ENCODE measurements around the gene G6PC2.
"Not testable (repeated sequence)": the region's sequence is repeated elsewhere in the genome, so short reads cannot be mapped to it uniquely, and the experiment has no call there.

Gene G6PC2

DNA sequence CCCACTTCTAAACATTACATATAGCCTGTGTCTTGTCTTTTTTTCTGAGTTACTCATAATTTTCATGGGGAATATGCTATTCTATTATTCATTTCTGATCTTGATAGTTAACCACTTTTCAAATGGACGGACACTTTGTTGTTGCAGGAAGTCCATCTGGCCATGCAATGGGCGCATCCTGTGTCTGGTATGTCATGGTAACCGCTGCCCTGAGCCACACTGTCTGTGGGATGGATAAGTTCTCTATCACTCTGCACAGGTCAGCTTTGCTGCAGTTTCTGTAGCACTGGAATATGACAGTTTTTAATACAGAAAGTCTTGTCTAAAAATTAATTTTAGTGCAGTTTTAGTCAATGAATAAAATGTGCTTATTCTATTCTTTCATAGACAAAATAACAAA is 3.3 kb downstream of the G6PC2 start:
- no peak for DNase-seq (ENCODE audit: low read depth)

DNA sequence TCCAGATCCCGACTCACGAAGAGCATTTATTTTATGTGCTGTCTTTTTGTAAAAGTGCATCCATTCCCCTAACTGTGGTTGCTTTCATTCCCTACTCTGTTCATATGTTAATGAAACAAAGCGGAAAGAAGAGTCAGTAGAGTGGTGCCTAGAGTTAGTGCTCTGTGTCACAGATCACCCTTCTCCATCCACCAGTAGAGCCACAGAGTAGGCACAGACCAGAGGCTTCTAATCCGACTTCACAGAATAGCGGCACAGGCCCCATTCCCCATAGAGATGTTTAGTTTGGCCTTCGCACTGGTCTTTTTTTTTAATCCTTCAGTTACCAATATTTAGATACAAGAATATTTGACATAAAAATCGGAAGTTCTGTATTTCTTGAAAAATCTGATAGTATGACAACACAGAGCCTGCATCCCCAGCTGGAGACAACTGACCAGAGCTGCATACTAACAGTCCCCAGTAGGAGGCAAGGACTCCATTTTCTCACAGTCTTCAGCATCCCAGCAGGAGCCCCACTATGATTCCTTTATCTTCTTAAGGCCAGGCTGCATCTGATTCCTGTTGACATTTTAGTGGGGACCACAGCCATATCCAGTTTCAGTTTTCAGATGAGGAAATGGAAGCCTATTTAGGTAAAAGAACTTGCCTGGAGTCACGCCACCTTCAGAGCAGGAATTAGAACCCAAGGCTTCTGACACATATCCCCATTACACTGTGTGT is 7.0 kb downstream of the G6PC2 start:
- no peak for DNase-seq (ENCODE audit: low read depth)

DNA sequence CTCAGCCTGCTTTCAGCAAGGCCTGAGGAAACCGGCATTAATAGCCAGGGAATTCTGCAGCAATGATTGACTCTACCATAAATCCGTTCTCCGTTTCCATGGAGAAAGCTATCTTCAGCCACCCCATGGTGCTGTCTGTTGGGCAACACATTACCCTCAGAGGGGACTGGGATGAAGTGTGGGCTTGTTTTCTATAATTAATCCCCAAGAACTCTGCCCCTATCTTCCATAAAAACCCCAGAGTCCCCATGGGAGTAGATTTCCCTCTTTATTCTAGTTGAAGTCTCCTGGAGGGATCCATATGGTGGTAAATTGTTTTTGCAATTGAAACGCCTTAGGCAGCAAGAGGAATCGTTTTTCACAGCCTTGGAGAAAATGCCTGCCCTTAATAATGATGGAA is 9.2 kb downstream of the G6PC2 start:
- no peak for DNase-seq (ENCODE audit: low read depth)

DNA sequence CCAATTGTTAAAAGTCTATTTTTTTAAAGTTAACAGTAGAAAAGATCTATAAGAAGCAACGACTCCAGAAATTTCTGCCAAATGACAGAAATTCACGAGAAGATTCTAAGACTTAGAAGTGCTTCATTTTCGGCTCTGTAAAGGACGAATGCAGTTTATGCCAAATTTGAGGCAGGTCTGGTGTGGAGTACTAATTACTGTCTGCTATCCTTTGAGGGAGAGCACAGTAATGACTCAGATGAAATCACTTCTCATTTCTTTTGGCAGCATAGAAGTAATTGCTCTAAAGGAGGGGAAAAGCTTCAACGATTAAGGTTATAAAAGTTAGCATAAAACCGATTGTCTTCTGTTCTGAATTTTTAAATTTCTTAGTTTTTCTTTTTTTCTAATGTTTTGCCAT is 11.4 kb downstream of the G6PC2 start:
- DNase-seq (ENCODE audit: low read depth) = no peak

DNA sequence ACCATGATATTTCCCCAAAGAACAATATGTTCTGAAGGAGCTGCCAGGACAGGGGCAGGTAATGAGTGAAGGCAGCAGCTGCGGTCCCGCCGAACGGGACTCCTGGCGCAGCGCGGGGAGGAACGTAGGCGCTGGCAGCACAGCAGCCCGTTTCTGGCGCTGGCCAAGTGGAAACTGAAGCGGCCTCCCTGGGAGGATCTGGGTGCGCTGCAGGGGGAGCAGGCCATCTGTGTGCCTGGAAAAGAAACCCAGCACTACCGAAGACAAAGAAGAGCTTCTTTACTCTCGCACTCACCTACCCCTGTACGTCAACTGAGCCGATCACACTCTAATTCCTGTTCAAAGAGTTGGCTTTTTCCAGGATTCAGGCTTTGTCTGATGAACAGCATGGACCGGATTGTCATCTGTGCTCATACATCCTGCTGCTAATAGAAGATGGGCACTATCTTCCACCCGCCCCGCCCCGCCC is 11.8 kb downstream of the G6PC2 start:
- no peak for DNase-seq (ENCODE audit: low read depth)

DNA sequence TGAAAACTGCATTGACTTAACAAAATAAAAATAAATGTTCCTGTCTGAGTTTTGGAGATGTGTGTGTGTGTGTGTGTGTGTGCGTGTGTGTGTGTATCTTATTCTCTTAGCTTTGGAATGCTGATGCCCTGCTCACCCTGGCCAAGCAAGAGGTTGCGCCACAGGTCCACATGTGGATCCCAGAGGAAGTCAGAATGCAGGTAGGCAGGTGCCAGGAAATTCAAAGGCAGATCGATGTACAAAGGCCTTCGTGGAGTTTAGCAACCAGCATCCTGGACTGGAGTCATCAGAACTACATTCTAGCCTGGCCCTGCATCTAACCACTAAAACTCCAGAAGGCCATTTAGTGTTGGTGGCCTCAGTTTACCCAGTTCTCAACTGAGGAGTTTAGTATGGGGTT is 12.4 kb downstream of the G6PC2 start:
- no peak for DNase-seq (ENCODE audit: low read depth)

DNA sequence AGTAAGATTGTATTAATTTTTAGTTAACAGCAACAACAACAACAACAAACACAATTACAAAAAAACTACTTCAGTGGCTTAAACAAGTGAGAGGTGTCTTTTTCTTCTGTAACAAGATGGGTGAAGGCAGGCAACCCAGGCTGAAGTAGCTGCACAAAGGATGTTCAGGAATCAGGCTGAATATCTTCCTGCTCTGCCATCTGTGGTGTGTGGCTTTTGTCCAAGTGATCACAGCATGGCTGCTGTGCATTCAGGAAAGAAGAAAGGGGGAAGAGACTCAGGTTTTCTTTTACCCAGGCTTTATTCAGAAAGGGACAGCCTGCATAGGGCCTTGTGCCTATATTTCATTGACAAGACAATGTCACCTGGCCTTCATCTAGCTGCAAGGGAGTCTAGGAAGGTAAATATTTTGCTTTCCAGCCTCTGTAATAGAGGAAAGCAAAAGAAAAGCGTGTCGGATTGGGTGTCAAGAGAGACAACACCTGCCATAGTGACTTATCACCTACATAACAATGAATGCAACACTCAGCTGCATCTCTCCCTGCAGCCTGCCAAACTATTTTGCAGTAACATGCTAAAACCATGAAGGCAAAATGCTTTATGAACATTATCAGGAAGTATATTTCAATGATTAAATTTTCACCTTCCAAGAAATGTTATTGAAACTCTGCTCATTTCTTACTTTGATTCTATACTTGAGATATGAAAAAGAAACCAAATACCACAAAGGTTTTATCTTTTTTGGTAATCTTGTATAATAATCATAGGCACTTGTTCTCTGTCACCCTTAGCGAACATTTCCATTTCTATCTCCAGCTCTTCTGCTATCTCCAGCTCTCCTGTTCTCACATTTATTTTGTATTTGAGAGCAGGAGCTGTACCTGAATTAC is 14.6 kb downstream of the G6PC2 start:
- DNase-seq (ENCODE audit: low read depth) = no peak

DNA sequence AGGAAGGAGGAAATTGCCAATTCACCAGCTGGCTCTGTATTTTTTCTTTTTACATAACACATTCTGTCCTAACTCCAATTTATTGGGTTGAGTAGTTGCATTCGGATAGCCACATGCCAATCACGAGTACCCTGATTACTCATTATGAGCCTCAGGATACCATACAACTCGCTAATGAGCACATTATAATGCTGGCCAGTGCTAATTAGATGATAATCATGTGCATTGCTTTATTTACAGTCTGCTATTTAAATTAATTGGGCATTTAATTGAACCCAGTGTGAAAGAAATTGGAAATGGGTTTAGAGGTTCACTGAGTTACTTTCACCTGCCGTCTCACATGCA is 15.2 kb downstream of the G6PC2 start:
- no peak for DNase-seq (ENCODE audit: low read depth)

DNA sequence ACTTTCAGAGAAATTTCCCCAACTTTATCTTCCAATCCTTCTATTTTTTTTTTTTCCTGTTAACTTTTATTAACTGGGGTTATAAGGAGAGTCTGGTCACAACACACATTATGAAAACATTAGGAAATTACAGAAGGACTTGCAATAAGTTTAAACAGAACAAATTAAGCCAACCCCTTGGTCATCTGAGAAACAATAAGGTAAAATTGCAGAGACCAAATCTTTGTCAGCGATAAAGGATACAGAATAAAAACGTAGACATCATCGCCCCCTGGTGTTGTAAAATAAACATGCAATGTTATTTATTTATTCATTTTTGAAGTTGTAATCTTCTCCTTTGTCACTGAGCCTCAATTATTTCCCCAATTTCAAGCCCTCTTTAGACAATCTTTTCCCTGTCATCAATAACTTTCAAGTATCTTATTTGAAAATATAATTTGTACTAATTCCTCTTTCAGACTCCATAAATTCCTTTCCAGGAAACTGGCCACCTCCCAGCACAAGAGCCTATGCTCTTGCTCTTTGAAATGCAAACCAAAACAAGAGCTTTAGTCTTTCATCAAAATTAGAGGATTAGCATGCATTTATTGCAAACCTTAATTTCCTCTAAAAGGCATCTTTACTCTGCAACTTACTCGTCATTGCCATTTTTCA is 19.5 kb downstream of the G6PC2 start:
- no peak for DNase-seq (ENCODE audit: low read depth)

DNA sequence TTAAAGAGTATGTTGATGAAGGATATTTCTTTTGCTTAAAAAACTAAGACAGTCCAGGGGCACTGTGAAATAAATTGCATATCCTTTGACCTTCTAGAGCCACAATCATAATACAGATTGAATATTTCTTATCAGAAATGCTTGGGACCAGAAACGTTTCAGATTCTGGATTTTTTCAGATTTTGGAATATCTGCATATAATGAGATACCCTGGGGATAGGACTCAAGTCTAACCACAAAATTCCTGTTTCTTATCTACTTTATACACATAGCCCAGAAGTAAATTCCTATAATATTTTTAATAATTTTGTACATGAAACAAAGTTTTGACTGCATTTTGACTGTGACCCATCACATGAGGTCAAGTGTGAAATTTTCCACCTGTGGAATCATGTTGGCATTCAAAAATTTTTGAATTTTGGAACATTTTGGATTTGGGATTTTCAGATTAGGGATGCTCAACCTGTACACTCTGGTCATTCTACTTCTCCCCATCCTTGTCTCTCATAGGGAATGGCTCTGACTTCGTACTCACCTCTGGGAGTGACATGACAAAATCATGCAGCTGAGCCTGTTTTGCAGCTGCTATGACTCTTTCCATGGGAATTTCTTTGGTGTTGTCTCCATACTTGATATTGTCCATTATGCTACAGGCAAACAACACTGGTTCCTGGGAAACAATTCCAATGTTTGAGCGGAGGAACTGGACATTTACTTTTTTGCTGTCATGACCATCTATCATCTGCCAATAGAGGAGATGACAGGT is 25.7 kb downstream of the G6PC2 start:
- DNase-seq (ENCODE audit: low read depth) = no peak

DNA sequence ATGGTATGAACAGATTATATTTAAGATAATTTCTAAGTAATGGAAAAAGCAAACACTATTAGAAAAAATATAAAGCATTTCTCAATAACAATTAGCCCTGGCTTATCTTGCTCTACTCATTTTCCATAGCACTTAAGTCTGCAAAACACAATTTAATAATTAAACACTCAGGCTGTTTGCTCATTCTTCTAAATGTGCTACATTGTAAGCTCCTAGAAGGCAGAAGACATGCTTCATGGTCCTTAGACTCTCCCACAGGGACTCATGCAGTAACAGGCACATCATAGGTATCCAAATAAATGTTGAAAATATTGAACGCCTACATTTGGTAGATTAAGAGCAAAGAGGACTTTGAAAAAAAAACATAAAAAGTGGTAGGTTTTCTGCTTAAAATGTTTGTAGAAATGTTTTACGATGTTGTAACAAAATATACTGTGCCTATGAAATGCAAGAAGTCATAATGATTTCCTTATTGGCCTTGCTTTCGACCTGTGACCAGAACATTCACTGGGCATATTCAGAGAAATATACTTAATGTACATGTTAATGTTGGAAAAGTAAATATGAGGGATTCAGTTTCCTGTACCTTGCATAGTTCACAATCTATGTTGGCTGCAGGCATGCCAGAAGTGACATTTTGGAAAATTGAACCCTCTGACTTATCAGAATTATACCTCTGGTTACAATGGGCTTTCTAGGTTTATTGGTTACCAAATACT is 27.2 kb downstream of the G6PC2 start:
- no peak for DNase-seq (ENCODE audit: low read depth)

DNA sequence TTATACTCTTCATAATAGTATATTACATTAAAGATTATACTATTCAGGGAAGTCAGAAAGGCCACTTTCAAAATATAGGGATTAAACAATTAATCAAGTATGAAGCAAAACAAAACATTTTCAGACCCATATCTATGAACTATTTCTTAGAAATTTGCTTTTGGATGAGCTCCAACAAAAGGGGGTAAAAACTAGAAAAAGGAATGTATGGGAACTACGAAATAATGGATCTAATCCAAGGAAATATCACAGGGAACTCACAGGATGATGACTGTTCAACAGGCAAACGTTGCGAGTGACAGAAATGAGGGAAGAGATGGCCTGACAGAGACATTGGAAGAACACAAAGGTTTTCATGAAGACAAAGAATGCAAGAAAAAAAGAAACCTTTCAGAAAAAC is 27.9 kb downstream of the G6PC2 start:
- DNase-seq (ENCODE audit: low read depth) = no peak

DNA sequence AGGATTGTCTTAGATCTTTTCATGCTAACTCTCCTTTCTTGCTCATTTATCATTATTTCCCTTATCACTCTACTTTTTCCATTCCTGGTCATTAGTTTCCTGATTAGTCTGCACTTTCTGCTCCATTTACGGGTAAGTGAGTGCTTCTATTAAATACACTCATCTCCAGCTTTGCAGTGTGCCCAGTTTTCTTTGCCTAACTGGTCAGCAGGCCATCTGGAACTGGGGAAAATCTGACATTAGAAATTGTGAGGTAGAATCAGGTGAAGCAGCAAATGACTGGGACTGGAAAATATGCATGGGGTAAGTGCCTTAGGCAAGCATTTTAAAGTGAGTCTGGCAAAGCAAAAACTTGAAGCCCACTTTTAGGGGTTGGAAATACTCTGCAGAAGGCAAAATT is 29.2 kb downstream of the G6PC2 start:
- DNase-seq (ENCODE audit: low read depth) = no peak

DNA sequence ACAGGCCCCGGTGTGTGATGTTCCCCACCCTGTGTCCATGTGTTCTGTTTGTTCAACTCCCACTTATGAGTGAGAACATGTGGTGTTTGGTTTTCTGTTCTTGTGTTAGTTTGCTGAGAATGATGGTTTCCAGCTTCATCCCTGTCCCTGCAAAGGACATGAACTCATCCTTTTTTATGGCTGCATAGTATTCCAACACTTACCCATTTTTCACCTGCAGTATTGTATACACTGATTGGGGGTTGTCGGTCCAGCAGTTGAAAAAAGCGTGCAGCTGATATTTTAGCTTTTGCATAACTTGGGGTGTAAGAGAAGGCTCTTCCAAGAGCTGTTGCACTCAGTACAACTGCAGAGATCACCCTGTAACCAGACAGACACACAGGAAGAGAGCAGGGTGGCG is 31.1 kb downstream of the G6PC2 start:
- not testable (repeated sequence) for DNase-seq (ENCODE audit: low read depth)

DNA sequence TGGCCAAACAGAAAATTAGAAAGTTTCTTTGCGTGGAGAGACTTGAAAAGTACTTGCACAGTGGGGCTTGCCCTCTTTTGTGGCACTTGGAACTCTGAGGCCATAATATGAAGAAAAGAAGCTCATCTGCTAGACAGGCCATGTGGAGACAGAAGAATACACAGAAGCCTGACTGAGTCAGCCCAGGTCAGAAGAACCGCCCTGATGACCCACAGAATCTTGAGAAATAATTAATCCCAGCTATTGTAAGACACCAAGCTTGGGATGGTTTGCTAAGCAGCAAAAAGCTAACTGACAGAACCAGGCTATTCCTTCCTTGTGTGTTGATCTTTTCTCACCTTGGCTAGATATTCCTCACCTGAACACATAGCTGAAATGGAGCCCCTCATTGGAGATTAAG is 33.7 kb downstream of the G6PC2 start:
- DNase-seq (ENCODE audit: low read depth) = no peak

DNA sequence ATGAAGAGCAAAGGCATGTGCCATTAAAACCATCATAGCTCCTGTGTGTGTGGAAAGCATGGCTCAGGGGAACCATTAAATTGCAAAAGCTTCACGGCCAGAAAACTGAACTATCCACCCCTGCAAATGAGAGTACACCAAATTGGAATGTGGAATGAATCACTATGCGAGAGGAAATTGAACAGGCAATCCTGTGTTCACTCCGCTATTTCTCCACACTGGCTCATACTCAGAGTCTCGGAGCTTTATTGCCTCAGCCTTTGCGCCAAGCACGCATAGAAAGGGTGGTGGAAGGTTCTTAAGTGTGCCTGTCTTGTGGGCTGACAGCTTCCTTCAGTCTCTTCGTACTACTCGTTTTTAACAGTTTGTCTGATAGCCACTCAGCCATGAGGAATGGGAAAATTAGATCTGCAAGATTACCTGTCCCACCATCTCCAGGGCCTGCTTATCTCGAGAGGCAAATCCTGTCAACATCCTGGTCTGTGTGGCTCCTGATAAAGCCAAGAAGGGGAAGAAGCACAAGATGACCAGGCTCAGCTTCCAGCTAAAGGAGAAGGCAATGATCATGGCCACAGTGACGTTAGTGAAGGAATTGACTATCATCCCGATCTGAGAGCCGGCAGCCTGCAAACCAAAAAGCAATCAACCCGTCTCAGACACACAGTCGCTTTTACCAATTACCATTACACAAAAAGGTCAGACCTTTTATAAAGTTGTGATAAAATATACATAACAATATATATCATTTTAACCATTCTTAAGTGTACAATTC is 34.9 kb downstream of the G6PC2 start:
- DNase-seq (ENCODE audit: low read depth) = no peak

DNA sequence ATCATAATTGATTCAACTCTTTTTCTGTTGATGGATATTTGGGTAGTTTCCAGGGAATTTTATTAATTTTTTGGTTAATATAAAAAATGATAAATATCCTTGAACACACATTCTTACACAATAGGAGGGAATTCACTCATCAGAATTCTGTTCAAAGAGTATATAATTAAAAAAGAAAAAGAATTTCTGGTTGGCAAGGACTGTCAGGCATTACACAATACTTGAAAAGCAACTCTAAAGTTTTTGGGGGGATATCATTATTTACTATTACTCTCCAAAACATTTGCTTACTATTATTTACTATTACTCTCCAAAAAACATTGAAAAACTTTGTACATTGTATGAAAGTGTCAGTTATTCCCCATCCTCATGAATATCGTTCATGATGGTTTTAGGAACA is 38.0 kb downstream of the G6PC2 start:
- no peak for DNase-seq (ENCODE audit: low read depth)

DNA sequence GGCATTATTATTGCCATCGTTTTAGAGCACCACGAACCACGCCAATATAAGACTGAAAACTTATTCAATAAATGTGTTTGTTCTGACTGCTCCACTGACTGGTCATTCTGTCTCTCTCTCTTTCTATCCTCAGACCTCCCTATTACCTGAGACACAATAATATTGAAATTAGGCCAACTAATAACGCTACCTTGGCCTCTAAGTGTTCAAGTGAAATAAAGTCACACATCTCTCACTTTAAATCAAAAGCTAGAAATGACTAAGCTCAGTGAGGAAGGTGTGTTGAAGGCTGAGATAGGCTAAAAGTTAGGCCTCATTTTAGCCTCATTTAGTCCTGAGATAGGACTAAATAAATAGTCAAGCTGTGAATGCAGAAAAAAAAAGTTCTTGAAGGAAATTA is 38.8 kb downstream of the G6PC2 start:
- DNase-seq (ENCODE audit: low read depth) = no peak

DNA sequence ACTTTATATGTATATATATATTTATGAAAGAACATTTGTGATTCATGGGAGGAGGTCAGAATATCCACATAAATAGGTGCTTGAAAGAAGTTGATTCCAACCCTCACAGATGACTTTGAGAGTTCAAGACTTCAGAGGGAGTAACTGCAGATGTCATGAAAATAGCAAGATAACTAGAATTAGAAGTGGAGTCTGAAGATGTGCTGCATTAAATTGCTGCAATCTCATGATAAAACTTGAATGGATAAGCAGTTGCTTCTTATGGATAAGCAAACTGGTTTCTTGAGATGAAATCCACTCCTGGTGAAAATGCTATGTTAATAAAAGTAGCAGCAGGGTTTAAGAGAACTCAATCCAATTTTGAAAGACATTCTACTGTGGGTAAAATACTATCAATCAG is 40.2 kb downstream of the G6PC2 start:
- no peak for DNase-seq (ENCODE audit: low read depth)

DNA sequence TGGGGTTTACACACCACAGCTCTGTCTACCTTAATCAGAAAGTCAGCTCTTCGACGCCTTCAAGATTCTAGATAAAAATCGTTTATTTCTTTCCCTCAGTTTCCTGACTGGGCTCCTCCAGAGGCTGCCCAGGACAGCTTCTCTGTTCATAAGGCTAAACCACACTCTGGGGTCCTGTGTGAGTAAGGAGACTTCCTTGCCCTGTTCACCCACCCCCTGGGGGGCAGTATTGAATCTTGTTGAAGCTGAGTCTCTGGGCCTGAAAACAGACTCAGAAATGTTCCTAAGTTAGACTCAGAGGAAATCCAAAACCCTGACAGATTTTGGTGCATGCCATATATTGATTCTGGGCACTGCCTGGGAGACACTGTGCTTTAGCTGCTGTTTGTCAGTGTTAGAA is 43.0 kb downstream of the G6PC2 start:
- DNase-seq (ENCODE audit: low read depth) = no peak

DNA sequence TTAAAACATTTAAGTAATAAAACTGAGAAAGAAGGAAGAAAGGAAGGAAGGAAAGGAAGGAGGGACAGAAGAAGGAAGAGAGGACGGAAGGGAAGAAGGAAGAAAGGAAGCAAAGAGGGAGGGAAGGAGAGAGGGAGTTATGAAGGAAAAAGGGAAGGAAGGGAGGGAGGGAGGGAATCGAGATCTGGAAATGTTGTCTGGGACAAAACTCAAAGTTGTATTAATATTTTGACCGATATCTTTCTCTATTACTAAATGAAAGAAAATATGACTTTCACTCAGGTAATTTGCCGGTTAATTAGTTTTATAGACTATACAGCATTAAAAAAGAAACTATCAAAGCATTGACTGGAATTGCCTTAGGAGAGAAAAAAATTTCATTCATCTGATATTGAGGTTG is 44.4 kb downstream of the G6PC2 start:
- DNase-seq (ENCODE audit: low read depth) = no peak
